ENCODE results near the gene SPPL2B. TPM values are rescaled to one million over a fixed set of nuclear protein-coding genes. Genes with fewer than 3 reads are reported as not detected.

SPPL2B gene
- total RNA-seq, 1 experiment from 2014 or later: 73.7 TPM

GRCh38 chr19:2362046-2362969 is 33.8 kb downstream of the SPPL2B start:
- Histone ChIP-seq H2BK20ac (ENCODE audit: low read depth, low read length, poor library complexity, severe bottlenecking) (no peak overlapping the region), H3T11ph (ENCODE audit: low read length) (no peak overlapping the region), H4K20me1 (ENCODE audit: control insufficient read depth, insufficient read depth, insufficient read length) (no peaks in the 10 kb centered on the region), H3K23me2 (ENCODE audit: insufficient read length, low read depth, low read length, poor library complexity, severe bottlenecking) (no peaks in the 10 kb centered on the region), H4K5ac (ENCODE audit: insufficient read length, low read depth, low read length) (no peak overlapping the region), H3K56ac (ENCODE audit: insufficient read length, low read depth, low read length) (no peak overlapping the region), H3K23ac (ENCODE audit: insufficient read length, low read depth, low read length) (no peak overlapping the region), H2BK120ac (ENCODE audit: low read depth, low read length, poor library complexity, severe bottlenecking) (no peak overlapping the region), H2BK5ac (ENCODE audit: insufficient read length, low read length) (no peak overlapping the region), H3K79me1 (ENCODE audit: insufficient read depth, low read depth, low read length, poor library complexity, severe bottlenecking) (no peaks in the 10 kb centered on the region), H3K27ac (ENCODE audit: insufficient read length, low read depth, low read length) (no peak overlapping the region), H2BK15ac (ENCODE audit: low read depth, low read length) (no peak overlapping the region), H3K27me3 (ENCODE audit: insufficient read depth, low read length) (no peaks in the 10 kb centered on the region; the same call in 1 of the 2 replicates), H3K14ac (ENCODE audit: insufficient read depth, low read length) (no peak overlapping the region), H3K4ac (ENCODE audit: low read depth, low read length) (no peak overlapping the region), H2AK5ac (ENCODE audit: insufficient read length, low read length) (no peak overlapping the region), H4K91ac (ENCODE audit: insufficient read length, low read depth, low read length) (no peak overlapping the region), H2AFZ (ENCODE audit: low read length) (no peak overlapping the region), H3K4me1 (ENCODE audit: insufficient read depth, low read length) (no peaks in the 10 kb centered on the region), H3K9me3 (ENCODE audit: control insufficient read depth, low read depth, low read length) (no peaks in the 10 kb centered on the region), H3K18ac (ENCODE audit: insufficient read length, low read depth, low read length) (no peak overlapping the region), H3K79me2 (ENCODE audit: insufficient read depth, low read length) (no peaks in the 10 kb centered on the region), H3K4me2 (ENCODE audit: insufficient read depth, insufficient read length, low read length) (no peak overlapping the region), H2BK12ac (ENCODE audit: insufficient read length, low read depth, low read length) (no peak overlapping the region), H4K8ac (replicated peaks; ENCODE audit: insufficient read length, low read depth, low read length) (no peak overlapping the region), H3K9ac (ENCODE audit: extremely low read depth, insufficient read length, low read length) (no peak overlapping the region)
- H3K36me3 Mint-ChIP-seq (ENCODE audit: insufficient read depth in 1 of 3, low read depth in 3 of 3): no peaks in the 10 kb centered on the region
- H3K4me3 Mint-ChIP-seq: no peak overlapping the region
- H3K4me1 Mint-ChIP-seq: peaks cover 5% of the 10 kb centered on the region in 2 experiments
- H3K27ac Mint-ChIP-seq: no peak overlapping the region
- TF ChIP-seq CTCF (conservative IDR thresholded peaks at IDR 0.05): no peak
- no peaks in the 10 kb centered on the region for H3K9me3 Mint-ChIP-seq
- WGBS (ENCODE audit: extremely low coverage, insufficient read length, low lambda C conversion rate): 100% methylated on average over 8 of the region's 11 CpGs
- H3K27me3 Mint-ChIP-seq (ENCODE audit: low read depth): peaks cover 34% of the 10 kb centered on the region
- DNase-seq: no peak

Measured in H9 (cell line).